Aorta (tissue), 5 donors: Measurements from ENCODE around the gene NUP62. TPM values are rescaled to one million over a fixed set of nuclear protein-coding genes. Genes with fewer than 3 reads are reported as not detected.

Experiments
- ATAC-seq: fragments of 200-7000 bp; cut with Tn5 transposase; one replicate; pipeline ENCODE4 v1.9.1; 2022; ENCODE audit warnings: moderate library complexity; ENCODE audit not compliant: low FRiP score
- DNase-seq, 2 donors: peaks; one replicate each; pipeline ENCODE4 v3.0.0-alpha.2; 2020
- H3K27ac ChIP-seq, 2 donors: one replicate each; pipeline ENCODE4 v1.5.1; 2013; ENCODE audit warnings: low read length in 2 of 2, mild to moderate bottlenecking in 2 of 2, moderate library complexity in 2 of 2, control low read depth in 1 of 2, inconsistent platforms in 1 of 2, low read depth in 1 of 2
- H3K27me3 ChIP-seq, 2 donors: one replicate each; pipeline ENCODE4 v1.6.1; 2013; ENCODE audit warnings: control low read depth in 1 of 2, low read length in 1 of 2, mild to moderate bottlenecking in 1 of 2, moderate library complexity in 1 of 2; ENCODE audit not compliant: insufficient read depth in 2 of 2, control insufficient read depth in 1 of 2
- H3K36me3 ChIP-seq, 2 donors: one replicate each; pipeline ENCODE4 v1.6.1; 2013; ENCODE audit warnings: control low read depth in 1 of 2, low read length in 1 of 2, mild to moderate bottlenecking in 1 of 2; ENCODE audit not compliant: insufficient read depth in 2 of 2, control insufficient read depth in 1 of 2
- H3K4me1 ChIP-seq, 2 donors: one replicate each; pipeline ENCODE4 v1.6.1; 2013; ENCODE audit warnings: low read length in 2 of 2, control low read depth in 1 of 2, mild to moderate bottlenecking in 1 of 2, moderate library complexity in 1 of 2; ENCODE audit not compliant: insufficient read depth in 2 of 2, control insufficient read depth in 1 of 2
- H3K4me3 ChIP-seq, 2 donors: one replicate each; pipeline ENCODE4 v1.5.1; 2013; ENCODE audit warnings: low read length in 2 of 2, control low read depth in 1 of 2, mild to moderate bottlenecking in 1 of 2
- H3K9me3 ChIP-seq: one replicate; pipeline ENCODE4 v1.6.1; 2013; ENCODE audit warnings: mild to moderate bottlenecking, low read length; ENCODE audit not compliant: control insufficient read depth
- WGBS, 2 donors: extraction: QIAGEN DNeasy Blood & Tissue Kit; methylation state at CpG; one replicate each; pipeline ENCODE4 v1.1.7; 2013; 5-methylcytosine and 5-hydroxymethylcytosine counted together
- intact Hi-C, 2 donors: fragments of 100-400 bp; cut with DNase I; formaldehyde crosslinking; loops; one replicate each; pipeline versions ENCODE4 v1.14.2 to v1.15.0; 2022
- long read RNA-seq, 2 donors: library from polyadenylated mRNA; unstranded; transcript quantifications; one replicate each; pipeline ENCODE4 v2.0.0, GENCODE V29; 2020 to 2021
- polyA plus RNA-seq, 2 donors: library from polyadenylated mRNA; stranded (reverse); fragments of 200-250 nt; gene quantifications; one replicate each; pipeline ENCODE4 v1.2.3, GENCODE V29; 2013
- total RNA-seq, 2 donors: library from RNA; stranded (reverse); fragmentation: NEBNext Ultra II Directional; extraction: Animal tissue kit (Norgen Biotek cat#: 25700); gene quantifications; one replicate each; pipeline ENCODE4 v1.2.1, GENCODE V29; 2021
- donor health status: healthy with polysubstance abuse.
- donor health status: Bipolar disorder and iron deficiency.
- donor health status: DM: no; HTN: no; CAD: no.
- donor health status: DM: no; HTN: no; CAD: no.
- donor health status: DM: yes; HTN: yes; CAD: no.

The NUP62 gene
- total RNA-seq (10 to 100 TPM; 27.7 to 39.8 TPM), polyA plus RNA-seq (10 to 100 TPM; 13.3 to 17.3 TPM)
- long read RNA-seq, donor 1, transcript NUP62-211 (3 exons, 2,053 nt) = minor isoform, 18 of 215 reads
- long read RNA-seq, donor 1, transcript NUP62-201 (3 exons, 2,870 nt) = minor isoform, 35 of 215 reads
- long read RNA-seq, donor 1, transcript NUP62-202 (2 exons, 3,479 nt) = major isoform, 64 of 215 reads
- long read RNA-seq, donor 1, partial matches to known transcripts = 0 of 215 reads
- long read RNA-seq, donor 1, other reads (novel, unspliced or antisense) = 94 of 215 reads
- long read RNA-seq, donor 2, transcript NUP62-201 (3 exons, 2,870 nt) = major isoform, 6 of 23 reads
- long read RNA-seq, donor 2, partial matches to known transcripts = 0 of 23 reads
- long read RNA-seq, donor 2, other reads (novel, unspliced or antisense) = 16 of 23 reads

GRCh38 chr19:49929121-49929610 lies at the start of gene NUP62, which contains the start of gene ATF5:
TSS of gene NUP62 (minus strand) at chr19:49929504. CDS start at chr19:49909807, 19,697 bp downstream.
TSS of gene ATF5 (plus strand) at chr19:49929205. CDS start at chr19:49930851, 1,646 bp downstream.
- Histone ChIP-seq H3K4me1 (no peaks in the 10 kb centered on the region), H3K4me3 (peak within 1 kb of the TSS; percentile 51 to 73), H3K9me3 (no peaks in the 10 kb centered on the region), H3K27me3 (no peaks in the 10 kb centered on the region), H3K36me3 (no peaks in the 10 kb centered on the region), H3K27ac (peak within 1 kb of the TSS in 1 of 2 donors; percentile 88)
- 0 to 1% methylated on average over 42 to 48 of the region's 48 CpGs for WGBS, 2 donors
- ATAC-seq = peak; percentile 91
- intact Hi-C loops = loop anchor here in 1 of 2 donors (5.0 kb wide), 1 partner anchor 47 kb away; no protein-coding TSS in a partner anchor
- peak; percentile 94 to 98 for DNase-seq

- Histone ChIP-seq H3K4me1 (no peaks in the 10 kb centered on the region), H3K27me3 (no peaks in the 10 kb centered on the region), H3K9me3 (no peaks in the 10 kb centered on the region), H3K4me3 (no peak overlapping the region), H3K36me3 (no peaks in the 10 kb centered on the region), H3K27ac (no peak overlapping the region)
- ATAC-seq (no peak), DNase-seq (no peak)
- WGBS, 2 donors = 83 to 84% methylated on average over 11 of the region's 11 CpGs
- intact Hi-C loops = no loop called here
Measured at GRCh38 chr19:49978324-49978723, 49.0 kb upstream of the NUP62 start.

GRCh38 chr19:49977881-49978280 lies 48.6 kb upstream of the NUP62 start:
- no peaks in the 10 kb centered on the region for H3K4me1 ChIP-seq
- no peak overlapping the region for H3K27ac ChIP-seq
- H3K4me3 ChIP-seq = no peak overlapping the region
- DNase-seq (no peak), ATAC-seq (no peak)
- no peaks in the 10 kb centered on the region for H3K27me3 ChIP-seq
- H3K9me3 ChIP-seq = no peaks in the 10 kb centered on the region
- no peaks in the 10 kb centered on the region for H3K36me3 ChIP-seq
- WGBS, 2 donors = 84 to 87% methylated on average over 18 of the region's 18 CpGs
- intact Hi-C loops = no loop called here

- no peaks in the 10 kb centered on the region for H3K4me1 ChIP-seq
- H3K36me3 ChIP-seq = no peaks in the 10 kb centered on the region
- DNase-seq (no peak), ATAC-seq (no peak)
- no peaks in the 10 kb centered on the region for H3K9me3 ChIP-seq
- no peak overlapping the region for H3K4me3 ChIP-seq
- WGBS, 2 donors = 85 to 87% methylated on average over 13 of the region's 13 CpGs
- no peak overlapping the region for H3K27ac ChIP-seq
- intact Hi-C loops = no loop called here
- H3K27me3 ChIP-seq = no peaks in the 10 kb centered on the region
Measured at GRCh38 chr19:49977076-49977475, 47.8 kb upstream of the NUP62 start.

- no peaks in the 10 kb centered on the region for H3K4me1 ChIP-seq
- DNase-seq (no peak), ATAC-seq (no peak)
- 58 to 63% methylated on average over 3 of the region's 3 CpGs for WGBS, 2 donors
- no peak overlapping the region for H3K4me3 ChIP-seq
- intact Hi-C loops = no loop called here
- no peaks in the 10 kb centered on the region for H3K36me3 ChIP-seq
- no peaks in the 10 kb centered on the region for H3K27me3 ChIP-seq
- no peaks in the 10 kb centered on the region for H3K9me3 ChIP-seq
- H3K27ac ChIP-seq = no peak overlapping the region
Measured at GRCh38 chr19:49976496-49976895, 47.2 kb upstream of the NUP62 start.

GRCh38 chr19:49975051-49975450 lies 45.7 kb upstream of the NUP62 start:
- Histone ChIP-seq H3K36me3 (no peaks in the 10 kb centered on the region), H3K9me3 (no peaks in the 10 kb centered on the region), H3K4me1 (no peaks in the 10 kb centered on the region), H3K27ac (no peak overlapping the region), H3K4me3 (no peak overlapping the region), H3K27me3 (no peaks in the 10 kb centered on the region)
- 82 to 83% methylated on average over 7 of the region's 7 CpGs for WGBS, 2 donors
- DNase-seq (no peak), ATAC-seq (no peak)
- intact Hi-C loops = no loop called here

GRCh38 chr19:49973987-49974386 lies 44.7 kb upstream of the NUP62 start:
- H3K4me3 ChIP-seq = no peak overlapping the region
- H3K4me1 ChIP-seq = no peaks in the 10 kb centered on the region
- no peak for ATAC-seq
- no peaks in the 10 kb centered on the region for H3K36me3 ChIP-seq
- 87 to 88% methylated on average over 18 of the region's 18 CpGs for WGBS, 2 donors
- DNase-seq = peak in 1 of 2 donors; percentile 81
- no peak overlapping the region for H3K27ac ChIP-seq
- intact Hi-C loops = no loop called here
- no peaks in the 10 kb centered on the region for H3K9me3 ChIP-seq
- H3K27me3 ChIP-seq = no peaks in the 10 kb centered on the region

GRCh38 chr19:49972841-49973240 lies 43.5 kb upstream of the NUP62 start:
- ATAC-seq (no peak), DNase-seq (no peak)
- intact Hi-C loops = no loop called here
- Histone ChIP-seq H3K27ac (no peak overlapping the region), H3K9me3 (no peaks in the 10 kb centered on the region), H3K36me3 (no peaks in the 10 kb centered on the region), H3K4me1 (no peaks in the 10 kb centered on the region), H3K4me3 (no peak overlapping the region), H3K27me3 (no peaks in the 10 kb centered on the region)
- 81 to 89% methylated on average over 6 of the region's 6 CpGs for WGBS, 2 donors

- H3K4me3 ChIP-seq = no peak overlapping the region
- 68 to 70% methylated on average over 12 of the region's 12 CpGs for WGBS, 2 donors
- H3K36me3 ChIP-seq = no peaks in the 10 kb centered on the region
- H3K27ac ChIP-seq = no peak overlapping the region
- no peaks in the 10 kb centered on the region for H3K27me3 ChIP-seq
- no peaks in the 10 kb centered on the region for H3K9me3 ChIP-seq
- DNase-seq (no peak), ATAC-seq (no peak)
- intact Hi-C loops = no loop called here
- no peaks in the 10 kb centered on the region for H3K4me1 ChIP-seq
Measured at GRCh38 chr19:49971991-49972411, 42.7 kb upstream of the NUP62 start.
